GM23248 (cell line): ENCODE measurements around the gene DLG2. TPM values are rescaled to one million over a fixed set of nuclear protein-coding genes. Genes with fewer than 3 reads are reported as not detected.

Experiments
- DNase-seq: peaks from one replicate; pipeline ENCODE4 v3.0.0-alpha.2; 2015
- H2AFZ ChIP-seq: fragments of 200-600 bp; sonication (generic); 2 replicates; pipeline ENCODE4 v1.6.1; 2016; ENCODE audit warnings: antibody characterized with exemption
- H3F3A ChIP-seq: fragments of 200-600 bp; sonication (generic); 2 replicates; pipeline ENCODE4 v1.6.1; 2016; ENCODE audit warnings: mild to moderate bottlenecking, antibody characterized with exemption, mixed run types; ENCODE audit not compliant: insufficient read depth
- H3K27ac ChIP-seq: fragments of 200-600 bp; sonication (generic); 2 replicates; pipeline ENCODE4 v1.5.1; 2016; ENCODE audit warnings: mild to moderate bottlenecking
- H3K27me3 ChIP-seq: fragments of 200-600 bp; sonication (generic); replicated peaks from 2 replicates; pipeline ENCODE4 v1.6.1; 2016; ENCODE audit warnings: mild to moderate bottlenecking; ENCODE audit not compliant: insufficient read depth
- H3K36me3 ChIP-seq: fragments of 200-600 bp; sonication (generic); 2 replicates; pipeline ENCODE4 v1.6.1; 2016; ENCODE audit warnings: low read depth, mild to moderate bottlenecking
- H3K4me1 ChIP-seq: fragments of 200-600 bp; sonication (generic); 2 replicates; pipeline ENCODE4 v1.6.1; 2016; ENCODE audit warnings: mild to moderate bottlenecking; ENCODE audit not compliant: insufficient read depth
- H3K4me2 ChIP-seq: fragments of 200-600 bp; sonication (generic); one replicate; pipeline ENCODE4 v1.6.1; 2016; ENCODE audit warnings: mild to moderate bottlenecking; ENCODE audit not compliant: unreplicated experiment
- H3K4me3 ChIP-seq: fragments of 200-600 bp; sonication (generic); 2 replicates; pipeline ENCODE4 v1.5.1; 2016; ENCODE audit warnings: mild to moderate bottlenecking
- H3K79me2 ChIP-seq: fragments of 200-600 bp; sonication (generic); 2 replicates; pipeline ENCODE4 v1.6.1; 2016; ENCODE audit warnings: mild to moderate bottlenecking; ENCODE audit not compliant: insufficient read depth
- H3K9ac ChIP-seq: fragments of 200-600 bp; sonication (generic); 2 replicates; pipeline ENCODE4 v1.6.1; 2016; ENCODE audit warnings: mild to moderate bottlenecking
- H3K9me2 ChIP-seq: fragments of 200-600 bp; sonication (generic); 2 replicates; pipeline ENCODE4 v1.6.1; 2016; ENCODE audit warnings: mixed run types, mild to moderate bottlenecking, moderate library complexity; ENCODE audit not compliant: insufficient read depth
- H3K9me3 ChIP-seq: fragments of 200-600 bp; sonication (generic); one replicate; pipeline ENCODE4 v1.6.1; 2017; ENCODE audit warnings: low read depth
- H4K20me1 ChIP-seq: fragments of 200-600 bp; sonication (generic); 2 replicates; pipeline ENCODE4 v1.6.0; 2016; ENCODE audit not compliant: insufficient read depth
- EZH2 ChIP-seq: fragments of 200-600 bp; sonication (generic); IDR thresholded peaks from 2 replicates; pipeline ENCODE4 v1.6.1; 2018; ENCODE audit warnings: antibody characterized with exemption, mild to moderate bottlenecking; ENCODE audit not compliant: insufficient read depth, poor library complexity, severe bottlenecking
- EZH2phosphoT487 ChIP-seq: fragments of 200-600 bp; sonication (generic); IDR thresholded peaks from 2 replicates; pipeline ENCODE4 v1.6.1; 2018; ENCODE audit warnings: antibody characterized with exemption, moderate library complexity, mild to moderate bottlenecking, low read depth; ENCODE audit not compliant: insufficient read depth
- WGBS, 2 experiments: methylation state at CpG; one replicate each; pipeline ENCODE4 v1.1.6; 2015 to 2017; ENCODE audit warnings: low lambda C conversion rate in 2 of 2, low coverage in 1 of 2; ENCODE audit errors: missing lambda C conversion rate in 2 of 2; 5-methylcytosine and 5-hydroxymethylcytosine counted together
- in situ Hi-C: fragments of 300-500 bp; cut with MboI; formaldehyde crosslinking; loops from 2 replicates; pipeline ENCODE4 v1.15.0; 2020
- polyA plus RNA-seq: library from polyadenylated mRNA; unstranded; fragments of >200 nt; fragmentation: Nextera tagmentation; extraction: Ambion mirVana; gene quantifications from 2 replicates; pipeline ENCODE4 v1.2.1, GENCODE V29; 2016
- total RNA-seq: library from RNA; depleted of rRNA; stranded (reverse); fragments of >200 nt; shearing (Covaris generic); gene quantifications from 2 replicates; pipeline ENCODE4 v1.2.3, GENCODE V29; 2014

DLG2 gene
- total and polyA plus RNA-seq, 2 experiments from 2014 or later, result 1.1 to 1.7 TPM

GRCh38 chr11:83608571-83608970 lies 2018.6 kb downstream of the DLG2 start:
- Histone ChIP-seq H3K4me1 (0 out of 2 replicates have a peak, but pooled peaks cover 8% of the 10 kb centered on the region), H3K36me3 (no peaks in the 10 kb centered on the region), H3K27me3 (no peaks in the 10 kb centered on the region), H3K4me3 (no peak overlapping the region), H3K4me2 (no peak overlapping the region), H3K9me2 (no peaks in the 10 kb centered on the region), H4K20me1 (no peaks in the 10 kb centered on the region), H3K79me2 (no peaks in the 10 kb centered on the region), H3F3A (no peaks in the 10 kb centered on the region), H3K9me3 (no peaks in the 10 kb centered on the region), H3K27ac (no peak overlapping the region), H3K9ac (no peak overlapping the region), H2AFZ (no peak overlapping the region)
- in situ Hi-C loops, result no loop called here
- no peak for DNase-seq
- TF ChIP-seq EZH2phosphoT487, result no peak
- TF ChIP-seq EZH2, result no peak
- 59 to 63% methylated on average over 1 of the region's 1 CpG for WGBS, 2 experiments

GRCh38 chr11:83601914-83602527 lies 2025.1 kb downstream of the DLG2 start:
- peak; percentile 73 for DNase-seq
- H4K20me1 ChIP-seq, result no peaks in the 10 kb centered on the region
- H3K4me3 ChIP-seq, result no peak overlapping the region
- no peak overlapping the region for H3K9ac ChIP-seq
- H2AFZ ChIP-seq, result peak overlapping the region; percentile 32
- in situ Hi-C loops, result no loop called here
- peaks cover 10% of the 10 kb centered on the region; the same call in 1 of the 2 replicates for H3F3A ChIP-seq
- WGBS, 2 experiments, result 8 to 12% methylated on average over 5 of the region's 5 CpGs
- H3K9me2 ChIP-seq, result no peaks in the 10 kb centered on the region
- no peaks in the 10 kb centered on the region for H3K27me3 ChIP-seq
- H3K4me1 ChIP-seq, result peaks cover 9% of the 10 kb centered on the region
- H3K4me2 ChIP-seq, result no peak overlapping the region
- no peaks in the 10 kb centered on the region for H3K9me3 ChIP-seq
- no peaks in the 10 kb centered on the region for H3K36me3 ChIP-seq
- no peak overlapping the region for H3K27ac ChIP-seq
- H3K79me2 ChIP-seq, result no peaks in the 10 kb centered on the region
- no peak for TF ChIP-seq EZH2phosphoT487
- no peak for TF ChIP-seq EZH2

- no peaks in the 10 kb centered on the region for H3K79me2 ChIP-seq
- no peak for TF ChIP-seq EZH2
- no peak for TF ChIP-seq EZH2phosphoT487
- no peaks in the 10 kb centered on the region for H3K36me3 ChIP-seq
- no peaks in the 10 kb centered on the region for H3K27me3 ChIP-seq
- H3K4me2 ChIP-seq, result no peak overlapping the region
- H3K4me3 ChIP-seq, result no peak overlapping the region
- in situ Hi-C loops, result no loop called here
- DNase-seq, result no peak
- H3K27ac ChIP-seq, result no peak overlapping the region
- peaks cover 9% of the 10 kb centered on the region for H3K4me1 ChIP-seq
- H3K9me2 ChIP-seq, result no peaks in the 10 kb centered on the region
- 53 to 55% methylated on average over 11 of the region's 11 CpGs for WGBS, 2 experiments
- H3K9me3 ChIP-seq, result no peaks in the 10 kb centered on the region
- peaks cover 10% of the 10 kb centered on the region; the same call in 1 of the 2 replicates for H3F3A ChIP-seq
- H3K9ac ChIP-seq, result no peak overlapping the region
- no peaks in the 10 kb centered on the region for H4K20me1 ChIP-seq
- H2AFZ ChIP-seq, result no peak overlapping the region
Measured at GRCh38 chr11:83601201-83601913, 2025.8 kb downstream of the DLG2 start.

- in situ Hi-C loops, result no loop called here
- no peak for TF ChIP-seq EZH2
- no peak for TF ChIP-seq EZH2phosphoT487
- Histone ChIP-seq H3K79me2 (no peaks in the 10 kb centered on the region), H3K9me2 (no peaks in the 10 kb centered on the region), H3K27me3 (no peaks in the 10 kb centered on the region), H3K9ac (no peak overlapping the region), H3K9me3 (no peaks in the 10 kb centered on the region), H2AFZ (no peak overlapping the region), H4K20me1 (no peaks in the 10 kb centered on the region), H3F3A (peaks cover 10% of the 10 kb centered on the region; the same call in 1 of the 2 replicates), H3K4me2 (no peak overlapping the region), H3K4me3 (no peak overlapping the region), H3K4me1 (peaks cover 9% of the 10 kb centered on the region), H3K27ac (no peak overlapping the region), H3K36me3 (no peaks in the 10 kb centered on the region)
- no peak for DNase-seq
- WGBS, 2 experiments, result 94 to 100% methylated on average over 1 of the region's 1 CpG
Measured at GRCh38 chr11:83600661-83601060, 2026.5 kb downstream of the DLG2 start.
